K562 (cell line): Measurements from ENCODE around the gene ZNF625. TPM values are rescaled to one million over a fixed set of nuclear protein-coding genes. Genes with fewer than 3 reads are reported as not detected.

Source experiments
- ARID3A ChIP-seq: IDR thresholded peaks from 2 replicates; pipeline ENCODE4 v1.6.1; 2012; ENCODE audit warnings: low read depth, low read length, improper control_type of control experiment, borderline replicate concordance
- POLR2AphosphoS5 ChIP-seq: IDR thresholded peaks from 2 replicates; pipeline ENCODE4 v1.6.1; 2011; ENCODE audit warnings: mild to moderate bottlenecking, low read depth, low read length, moderate library complexity; ENCODE audit not compliant: control insufficient read depth, insufficient read depth
- RBM39 ChIP-seq: fragments of 200-400 bp; formaldehyde crosslinking; optimal IDR thresholded peaks from 2 replicates; pipeline ENCODE3; 2018; ENCODE audit warnings: low read depth, low read length
- TAL1 ChIP-seq: fragments of 450-650 bp; IDR thresholded peaks from 2 replicates; pipeline ENCODE4 v1.6.1; 2016; ENCODE audit warnings: mild to moderate bottlenecking
- TFAM ChIP-seq: fragments of 250-450 bp; sonication (Bioruptor Pico); conservative IDR thresholded peaks from 2 replicates; pipeline ENCODE4 v1.5.0; 2021; ENCODE audit warnings: mild to moderate bottlenecking, moderate library complexity
- ZNF318 ChIP-seq, 2 experiments: fragments of 450-650 bp; IDR thresholded peaks; 2 replicates each; pipeline ENCODE4 v1.6.1; 2016; ENCODE audit warnings: mild to moderate bottlenecking in 2 of 2, borderline replicate concordance in 1 of 2, low read depth in 1 of 2, moderate library complexity in 1 of 2
- polyA plus RNA-seq, 8 experiments: library from polyadenylated mRNA; depleted of rRNA in 4 of 8; stranded (reverse) in 5 of 8; unstranded in 3 of 8; fragments of >200 nt; fragmentation: Nextera tagmentation in 2 of 8; fragmentation: Illumina TruSeq in 1 of 8; extraction: Ambion mirVana in 2 of 8; extraction: Trizol in 1 of 8; gene quantifications; 2 replicates each; pipeline versions ENCODE4 v1.2.1 to v1.2.3, GENCODE V29; 2011 to 2014; ENCODE audit warnings: inconsistent platforms in 1 of 8, missing spikeins in 1 of 8
- total RNA-seq, 7 experiments: library from RNA; depleted of rRNA in 6 of 7; stranded (reverse); fragments of >200 nt in 6 of 7; fragmentation: Illumina TruSeq in 2 of 7; extraction: Trizol in 2 of 7; gene quantifications; 2 replicates each; pipeline versions ENCODE4 v1.2.1 to v1.2.3, GENCODE V29; 2011 to 2021; ENCODE audit warnings: low replicate concordance in 1 of 7
- TF ChIP-seq, protein P1 (sequence below): fragments of 250-450 bp; sonication (Bioruptor Pico); IDR thresholded peaks from 2 replicates; pipeline ENCODE4 v1.8.0; 2021; ENCODE audit warnings: moderate library complexity, mild to moderate bottlenecking, inconsistent platforms

Gene ZNF625
- total and polyA plus RNA-seq, 9 of the 15 experiments (the other 6 are each of a cell fraction or from before 2014, with no cell fraction given) = 0.07 to 0.09 TPM; not detected in 7

- TF ChIP-seq ZNF318 (IDR thresholded peaks at IDR 0.05; ENCODE audit: borderline replicate concordance in 1 of 2, low read depth in 1 of 2) = no peak
- no peak for TF ChIP-seq ARID3A
- TF ChIP-seq TAL1 = no peak
- TF ChIP-seq POLR2AphosphoS5 = no peak
- TF ChIP-seq, protein P1, sequence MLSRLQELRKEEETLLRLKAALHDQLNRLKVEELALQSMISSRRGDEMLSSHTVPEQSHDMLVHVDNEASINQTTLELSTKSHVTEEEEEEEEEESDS (CRISPR knock-in tag) = no peak
- no peak for TF ChIP-seq RBM39
- no peak for TF ChIP-seq TFAM (CRISPR knock-in tag)
These were observed 23.8 kb upstream of the ZNF625 start (continued) for GRCh38 chr19:12180377-12180776.
